NCI-H1436 treated with DMSO at 0.1 percent for 48 hours (cell line): ENCODE data around the gene RBX1.

Experiments
- DNase-seq: peaks from one replicate; lab custom pipeline; 2025; lab: John Stamatoyannopoulos, UW

The RBX1 gene

GRCh38 chr22:41022470-41023298 lies 71.5 kb downstream of the RBX1 start:
- peak; percentile 48 for DNase-seq
